Osteocyte (in vitro differentiated cells): ENCODE data around the gene HIGD2A. TPM values are rescaled to one million over a fixed set of nuclear protein-coding genes. Genes with fewer than 3 reads are reported as not detected.

Experiments used
- DNase-seq: peaks from one replicate; pipeline ENCODE4 v3.0.0; 2021; ENCODE audit warnings: mixed read lengths; ENCODE audit not compliant: unreplicated experiment; ENCODE audit errors: extremely low spot score
- H3K27ac Mint-ChIP-seq: one replicate; pipeline ENCODE4 v1.8.0; 2021; ENCODE audit warnings: mild to moderate bottlenecking, mixed read lengths; ENCODE audit not compliant: unreplicated experiment
- H3K27me3 Mint-ChIP-seq: one replicate; pipeline ENCODE4 v1.8.0; 2021; ENCODE audit warnings: mixed read lengths; ENCODE audit not compliant: unreplicated experiment
- H3K36me3 Mint-ChIP-seq: one replicate; pipeline ENCODE4 v1.8.0; 2021; ENCODE audit warnings: mixed read lengths; ENCODE audit not compliant: unreplicated experiment
- H3K4me1 Mint-ChIP-seq: one replicate; pipeline ENCODE4 v1.8.0; 2021; ENCODE audit warnings: mixed read lengths; ENCODE audit not compliant: unreplicated experiment
- H3K4me3 Mint-ChIP-seq: one replicate; pipeline ENCODE4 v1.8.0; 2021; ENCODE audit warnings: mild to moderate bottlenecking, moderate library complexity, mixed read lengths; ENCODE audit not compliant: unreplicated experiment
- H3K9me3 Mint-ChIP-seq: one replicate; pipeline ENCODE4 v1.8.0; 2021; ENCODE audit warnings: mixed read lengths; ENCODE audit not compliant: unreplicated experiment
- total RNA-seq: library from RNA; stranded (reverse); gene quantifications from 2 replicates; pipeline ENCODE4 v1.2.1, GENCODE V29; 2021
- TF ChIP-seq, protein P1 (sequence below): fragments of 200-600 bp; sonication (generic); IDR thresholded peaks from 2 replicates; pipeline ENCODE4 v1.5.0; 2021; ENCODE audit warnings: antibody characterized with exemption, mild to moderate bottlenecking, moderate library complexity

Gene HIGD2A
- total RNA-seq, 1 donor from 2014 or later = 83.8 TPM

DNA sequence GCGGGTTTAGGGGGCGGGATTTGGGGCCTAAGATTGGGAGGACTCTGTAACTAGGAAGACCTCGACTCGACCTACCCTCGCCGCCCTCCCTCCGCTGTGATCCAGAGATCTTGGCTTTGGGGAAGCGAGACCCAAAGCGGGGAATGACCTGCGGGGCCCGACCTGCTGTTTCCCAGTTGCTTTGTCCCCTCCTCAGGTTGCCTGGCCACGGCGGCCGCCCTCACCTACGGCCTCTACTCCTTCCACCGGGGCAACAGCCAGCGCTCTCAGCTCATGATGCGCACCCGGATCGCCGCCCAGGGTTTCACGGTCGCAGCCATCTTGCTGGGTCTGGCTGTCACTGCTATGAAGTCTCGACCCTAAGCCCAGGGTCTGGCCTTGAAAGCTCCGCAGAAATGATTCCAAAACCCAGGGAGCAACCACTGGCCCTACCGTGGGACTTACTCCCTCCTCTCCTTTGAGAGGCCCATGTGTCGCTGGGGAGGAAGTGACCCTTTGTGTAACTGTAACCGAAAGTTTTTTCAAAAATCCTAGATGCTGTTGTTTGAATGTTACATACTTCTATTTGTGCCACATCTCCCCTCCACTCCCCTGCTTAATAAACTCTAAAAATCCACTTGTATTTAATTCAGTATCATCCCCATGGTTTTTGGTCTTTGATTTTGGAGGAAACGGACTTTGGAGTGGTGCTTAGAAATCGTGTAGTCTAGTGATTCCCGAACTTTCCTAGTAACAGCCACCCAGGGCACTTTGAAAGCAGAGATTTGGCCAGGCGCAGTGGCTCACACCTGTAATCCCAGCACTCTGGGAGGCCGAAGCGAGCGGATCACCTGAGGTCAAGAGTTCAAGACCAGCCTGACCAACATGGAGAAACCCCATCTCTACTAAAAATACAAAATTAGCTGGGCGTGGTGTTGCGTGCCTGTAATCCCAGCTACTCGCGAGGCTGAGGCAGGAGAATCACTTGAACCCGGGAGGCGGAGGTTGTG lies 878 bp downstream of the HIGD2A start:
- H3K36me3 Mint-ChIP-seq = peaks cover 17% of the 10 kb centered on the region
- DNase-seq = no peak
- H3K9me3 Mint-ChIP-seq = no peaks in the 10 kb centered on the region
- H3K27me3 Mint-ChIP-seq = no peaks in the 10 kb centered on the region
- TF ChIP-seq, protein P1, sequence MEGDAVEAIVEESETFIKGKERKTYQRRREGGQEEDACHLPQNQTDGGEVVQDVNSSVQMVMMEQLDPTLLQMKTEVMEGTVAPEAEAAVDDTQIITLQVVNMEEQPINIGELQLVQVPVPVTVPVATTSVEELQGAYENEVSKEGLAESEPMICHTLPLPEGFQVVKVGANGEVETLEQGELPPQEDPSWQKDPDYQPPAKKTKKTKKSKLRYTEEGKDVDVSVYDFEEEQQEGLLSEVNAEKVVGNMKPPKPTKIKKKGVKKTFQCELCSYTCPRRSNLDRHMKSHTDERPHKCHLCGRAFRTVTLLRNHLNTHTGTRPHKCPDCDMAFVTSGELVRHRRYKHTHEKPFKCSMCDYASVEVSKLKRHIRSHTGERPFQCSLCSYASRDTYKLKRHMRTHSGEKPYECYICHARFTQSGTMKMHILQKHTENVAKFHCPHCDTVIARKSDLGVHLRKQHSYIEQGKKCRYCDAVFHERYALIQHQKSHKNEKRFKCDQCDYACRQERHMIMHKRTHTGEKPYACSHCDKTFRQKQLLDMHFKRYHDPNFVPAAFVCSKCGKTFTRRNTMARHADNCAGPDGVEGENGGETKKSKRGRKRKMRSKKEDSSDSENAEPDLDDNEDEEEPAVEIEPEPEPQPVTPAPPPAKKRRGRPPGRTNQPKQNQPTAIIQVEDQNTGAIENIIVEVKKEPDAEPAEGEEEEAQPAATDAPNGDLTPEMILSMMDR = no peak
- H3K4me1 Mint-ChIP-seq = peaks cover 27% of the 10 kb centered on the region
- H3K4me3 Mint-ChIP-seq = peak overlapping the region; percentile 93
- peak overlapping the region; percentile 98 for H3K27ac Mint-ChIP-seq

DNA sequence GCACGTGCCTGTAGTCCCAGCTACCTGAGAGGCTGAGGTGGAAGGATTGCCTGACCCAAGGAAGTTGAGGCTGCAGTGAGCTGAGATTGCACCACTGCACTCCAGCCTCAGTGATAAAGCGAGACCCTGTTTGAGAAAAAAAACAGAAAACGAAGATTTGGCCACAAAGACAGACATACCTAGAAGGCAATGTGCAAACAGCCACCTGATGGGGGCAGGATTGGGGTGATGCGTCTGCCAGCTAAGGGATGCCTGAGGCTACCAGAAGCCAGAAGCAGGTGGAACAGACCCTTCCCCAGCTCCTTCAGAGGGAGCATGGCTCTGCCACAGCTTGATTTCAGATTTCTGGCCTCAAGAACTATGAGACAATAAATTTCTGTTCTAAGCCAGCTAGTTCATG lies 2.9 kb downstream of the HIGD2A start:
- H3K4me1 Mint-ChIP-seq = peaks cover 24% of the 10 kb centered on the region
- DNase-seq = no peak
- peaks cover 11% of the 10 kb centered on the region for H3K36me3 Mint-ChIP-seq
- TF ChIP-seq, protein P1 = no peak
- no peaks in the 10 kb centered on the region for H3K27me3 Mint-ChIP-seq
- no peak overlapping the region for H3K27ac Mint-ChIP-seq
- no peaks in the 10 kb centered on the region for H3K9me3 Mint-ChIP-seq
- no peak overlapping the region for H3K4me3 Mint-ChIP-seq

DNA sequence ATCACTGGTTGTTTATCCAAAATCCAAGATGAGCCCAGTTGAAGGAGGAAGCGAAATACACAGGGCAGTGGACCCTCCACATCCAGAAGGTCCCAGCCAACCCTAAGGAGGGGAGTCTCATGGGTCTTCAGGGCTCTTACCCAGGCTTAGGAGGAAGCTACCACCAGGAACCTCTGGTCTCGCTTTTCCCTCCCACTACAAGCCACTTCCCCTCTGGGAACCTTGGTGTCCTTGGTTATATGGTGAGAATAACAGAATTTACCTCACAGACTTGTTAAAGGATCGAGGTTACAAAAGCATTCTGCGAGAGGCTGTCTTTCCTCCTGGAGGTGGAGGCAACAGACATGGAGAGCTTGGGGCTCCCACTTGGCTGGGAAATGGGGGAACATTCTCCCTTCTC lies 3.4 kb downstream of the HIGD2A start:
- no peaks in the 10 kb centered on the region for H3K27me3 Mint-ChIP-seq
- H3K4me1 Mint-ChIP-seq = peaks cover 18% of the 10 kb centered on the region
- no peaks in the 10 kb centered on the region for H3K9me3 Mint-ChIP-seq
- DNase-seq = no peak
- TF ChIP-seq, protein P1 = no peak
- H3K4me3 Mint-ChIP-seq = no peak overlapping the region
- H3K27ac Mint-ChIP-seq = no peak overlapping the region
- peaks cover 11% of the 10 kb centered on the region for H3K36me3 Mint-ChIP-seq

DNA sequence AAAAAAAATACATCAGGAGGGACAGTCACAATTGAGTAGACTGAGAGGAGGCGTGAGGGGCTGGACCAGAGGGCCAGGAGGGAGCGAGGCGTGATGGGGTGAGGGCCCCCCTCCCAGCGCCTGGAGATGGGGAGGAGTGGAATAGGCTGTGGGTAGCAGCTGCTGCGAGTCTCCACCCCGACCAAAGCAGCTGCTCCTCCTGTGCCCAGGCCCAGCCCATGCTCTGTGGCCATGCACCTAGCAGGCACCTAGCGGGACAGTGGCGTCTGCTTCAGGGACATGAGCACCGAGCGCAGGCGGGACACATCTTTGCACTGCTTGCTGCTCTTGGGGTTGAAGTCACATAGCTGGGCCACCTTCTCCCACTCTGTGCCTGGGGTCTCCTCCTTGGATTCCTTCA lies 4.0 kb downstream of the HIGD2A start:
- DNase-seq = no peak
- Mint-ChIP-seq H3K4me3 (no peak overlapping the region), H3K9me3 (no peaks in the 10 kb centered on the region), H3K4me1 (peaks cover 13% of the 10 kb centered on the region), H3K36me3 (peaks cover 11% of the 10 kb centered on the region), H3K27me3 (no peaks in the 10 kb centered on the region), H3K27ac (no peak overlapping the region)
- TF ChIP-seq, protein P1 = no peak

DNA sequence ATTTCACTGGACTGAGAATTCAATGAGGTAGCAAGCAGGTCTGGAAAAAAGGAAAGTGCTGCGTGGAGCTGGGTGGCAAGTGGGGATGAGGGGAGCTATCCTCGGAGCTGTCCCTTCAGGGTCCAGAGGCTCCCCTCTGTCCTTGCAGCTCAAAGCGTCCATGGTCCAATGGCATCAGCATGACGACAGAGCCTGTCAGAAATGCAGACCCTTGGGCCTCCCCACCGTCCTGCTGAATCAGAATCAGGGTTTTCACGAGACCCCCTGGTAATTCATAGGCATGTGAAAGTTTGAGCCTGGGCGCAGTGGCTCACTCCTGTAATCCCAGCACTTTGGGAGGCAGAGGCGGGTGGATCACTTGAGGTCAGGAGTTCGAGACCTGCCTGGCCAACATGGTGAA lies 5.5 kb downstream of the HIGD2A start:
- TF ChIP-seq, protein P1 = no peak
- no peak for DNase-seq
- Mint-ChIP-seq H3K4me1 (peaks cover 8% of the 10 kb centered on the region), H3K4me3 (no peak overlapping the region), H3K36me3 (peaks cover 15% of the 10 kb centered on the region), H3K27ac (no peak overlapping the region), H3K9me3 (no peaks in the 10 kb centered on the region), H3K27me3 (no peaks in the 10 kb centered on the region)
